ENCODE measurements around the gene PTAR1. TPM values are rescaled to one million over a fixed set of nuclear protein-coding genes. Genes with fewer than 3 reads are reported as not detected.

PTAR1 gene
- total RNA-seq (2022; extraction: Qiagen RNA extraction; ENCODE audit: low read depth): 9.0 to 19.1 TPM (median 15.8 TPM) in 5 replicates

GRCh38 chr9:69759421-69760277 lies at the start of gene PTAR1:
PTAR1 (minus strand) TSS chr9:69760011; CDS start chr9:69759938, 73 bp downstream.

GRCh38 chr9:69671879-69672595 lies 87.8 kb downstream of the PTAR1 start, which contains the start of gene APBA1:
APBA1 (minus strand) TSS chr9:69672371.

Other genes starting within 250 kb of the PTAR1 start
- gene APBA1, start 87.6 kb downstream of the PTAR1 start, total RNA-seq (2022; extraction: Qiagen RNA extraction; ENCODE audit: low read depth): 0.12 to 1.1 TPM (median 0.16 TPM) in 5 replicates
- gene CFAP95, start 60.8 kb upstream of the PTAR1 start, total RNA-seq (2022; extraction: Qiagen RNA extraction; ENCODE audit: low read depth): not detected in 5 replicates

All from A549 treated with ZK216348 at 1 μM for 4 hours (cell line).